Stimulated activated CD4-positive, alpha-beta T cell treated with anti-CD3 and anti-CD28 coated beads, Interleukin-4, amount 100 ng/mL, for 1 hour (primary cell): ENCODE data around the gene SRGAP1.
"Not testable (repeated sequence)": the region's sequence is repeated elsewhere in the genome, so short reads cannot be mapped to it uniquely, and the experiment has no call there.

Experiments
- DNase-seq: peaks from one replicate; pipeline ENCODE4 v3.0.0-alpha.2; 2020

The SRGAP1 gene

GRCh38 chr12:64018116-64018515, 173.6 kb downstream of the SRGAP1 start:
- DNase-seq, result not testable (repeated sequence)

- DNase-seq, result no peak
Observed at GRCh38 chr12:64018524-64018923, 174.0 kb downstream of the SRGAP1 start.

- no peak for DNase-seq
Observed at GRCh38 chr12:64019101-64019500, 174.6 kb downstream of the SRGAP1 start.

- DNase-seq, result no peak
Observed at GRCh38 chr12:64019654-64020053, 175.2 kb downstream of the SRGAP1 start.

GRCh38 chr12:64025174-64025958, 180.9 kb downstream of the SRGAP1 start:
- DNase-seq, result no peak

GRCh38 chr12:64027311-64027710, 182.8 kb downstream of the SRGAP1 start:
- DNase-seq, result no peak

GRCh38 chr12:64028541-64028940, 184.0 kb downstream of the SRGAP1 start:
- no peak for DNase-seq

GRCh38 chr12:64029013-64029857, 184.7 kb downstream of the SRGAP1 start:
- DNase-seq, result no peak

- DNase-seq, result no peak
Observed at GRCh38 chr12:64030155-64030554, 185.7 kb downstream of the SRGAP1 start.

- DNase-seq, result not testable (repeated sequence)
Observed at GRCh38 chr12:64034056-64034455, 189.6 kb downstream of the SRGAP1 start.

- DNase-seq, result no peak
Observed at GRCh38 chr12:64034901-64035576, 190.5 kb downstream of the SRGAP1 start.

GRCh38 chr12:64036414-64036813, 191.9 kb downstream of the SRGAP1 start:
- DNase-seq, result no peak

GRCh38 chr12:64039281-64039871, 194.9 kb downstream of the SRGAP1 start:
- no peak for DNase-seq

GRCh38 chr12:64042911-64043310, 198.4 kb downstream of the SRGAP1 start:
- no peak for DNase-seq

- DNase-seq, result no peak
Observed at GRCh38 chr12:64044191-64044590, 199.7 kb downstream of the SRGAP1 start.

- no peak for DNase-seq
Observed at GRCh38 chr12:64051057-64051456, 206.6 kb downstream of the SRGAP1 start.

GRCh38 chr12:64053117-64053516, 208.6 kb downstream of the SRGAP1 start:
- no peak for DNase-seq

GRCh38 chr12:64054079-64054520, 209.6 kb downstream of the SRGAP1 start:
- no peak for DNase-seq

GRCh38 chr12:64056741-64057140, 212.2 kb downstream of the SRGAP1 start:
- no peak for DNase-seq

- no peak for DNase-seq
Observed at GRCh38 chr12:64057706-64058105, 213.2 kb downstream of the SRGAP1 start.

- no peak for DNase-seq
Observed at GRCh38 chr12:64058541-64059265, 214.2 kb downstream of the SRGAP1 start.

GRCh38 chr12:64059685-64060084, 215.2 kb downstream of the SRGAP1 start:
- no peak for DNase-seq
